Iris pigment epithelial cell (primary cell): ENCODE data around the gene STK38.
"Not testable (repeated sequence)": the region's sequence is repeated elsewhere in the genome, so short reads cannot be mapped to it uniquely, and the experiment has no call there.

Experiments
- DNase-seq: peaks from one replicate; pipeline ENCODE4 v3.0.0-alpha.2; 2011; ENCODE audit warnings: low read depth

The STK38 gene

DNA sequence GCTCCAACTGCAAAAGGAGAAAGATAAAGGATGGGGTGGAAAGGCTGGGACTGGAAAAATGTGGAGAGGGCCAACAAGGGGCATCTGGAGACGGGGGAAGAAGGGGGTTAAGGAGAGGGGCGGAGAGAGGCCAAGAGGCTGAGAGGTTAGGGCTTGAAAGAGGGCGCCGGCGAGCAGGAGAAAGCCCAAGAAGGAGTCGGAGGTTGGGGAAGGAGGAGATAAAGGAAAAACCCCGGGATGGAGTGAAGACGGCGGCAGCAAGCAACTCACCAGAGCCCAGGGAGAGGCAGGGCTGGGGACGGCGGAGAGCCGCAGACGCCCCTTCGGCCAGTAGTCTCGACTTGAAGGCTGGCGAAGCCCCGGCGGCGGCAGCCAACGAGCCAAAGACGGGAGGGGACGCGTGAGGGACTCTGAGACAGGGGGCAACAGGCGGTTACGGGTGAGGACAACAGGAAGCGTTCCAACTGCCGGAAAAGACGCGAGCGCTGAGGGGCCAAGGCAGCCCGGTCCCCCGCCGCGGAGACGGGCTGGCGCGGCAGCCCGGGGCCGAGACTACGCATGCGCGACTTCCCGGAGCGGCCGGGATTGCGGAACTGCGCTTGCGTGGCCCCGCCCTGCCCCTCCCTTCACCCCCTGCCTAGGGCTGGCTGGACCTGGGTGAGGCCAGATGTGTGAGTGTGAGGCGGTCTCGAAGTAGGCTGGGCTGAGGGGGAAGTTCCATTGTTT lies at the start of gene STK38:
STK38 (minus strand) TSS at position 560 of the 726 bp plus-strand sequence. CDS start 7,277 bp downstream, outside the sequence.
- DNase-seq: peak; percentile 81

DNA sequence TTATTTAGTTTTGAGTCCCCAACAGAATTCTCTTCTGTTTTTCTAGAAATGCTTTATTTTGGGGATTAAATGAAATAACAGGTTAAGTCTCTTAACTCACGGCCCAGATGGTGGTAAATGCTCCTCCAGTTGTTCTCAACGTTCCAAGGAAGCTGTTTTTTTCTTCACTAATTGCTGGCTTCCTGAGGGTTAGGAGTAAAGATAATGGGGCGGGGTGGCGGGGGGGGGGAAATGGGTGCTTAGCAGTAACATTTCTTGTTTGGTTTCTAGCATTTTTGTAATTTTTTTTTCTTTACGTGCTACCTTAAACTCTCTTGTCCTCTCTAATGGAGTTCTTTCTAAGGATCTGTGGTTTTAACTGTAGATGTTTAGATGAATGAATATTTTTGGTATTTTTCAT lies 49.1 kb upstream of the STK38 start:
- DNase-seq: no peak

DNA sequence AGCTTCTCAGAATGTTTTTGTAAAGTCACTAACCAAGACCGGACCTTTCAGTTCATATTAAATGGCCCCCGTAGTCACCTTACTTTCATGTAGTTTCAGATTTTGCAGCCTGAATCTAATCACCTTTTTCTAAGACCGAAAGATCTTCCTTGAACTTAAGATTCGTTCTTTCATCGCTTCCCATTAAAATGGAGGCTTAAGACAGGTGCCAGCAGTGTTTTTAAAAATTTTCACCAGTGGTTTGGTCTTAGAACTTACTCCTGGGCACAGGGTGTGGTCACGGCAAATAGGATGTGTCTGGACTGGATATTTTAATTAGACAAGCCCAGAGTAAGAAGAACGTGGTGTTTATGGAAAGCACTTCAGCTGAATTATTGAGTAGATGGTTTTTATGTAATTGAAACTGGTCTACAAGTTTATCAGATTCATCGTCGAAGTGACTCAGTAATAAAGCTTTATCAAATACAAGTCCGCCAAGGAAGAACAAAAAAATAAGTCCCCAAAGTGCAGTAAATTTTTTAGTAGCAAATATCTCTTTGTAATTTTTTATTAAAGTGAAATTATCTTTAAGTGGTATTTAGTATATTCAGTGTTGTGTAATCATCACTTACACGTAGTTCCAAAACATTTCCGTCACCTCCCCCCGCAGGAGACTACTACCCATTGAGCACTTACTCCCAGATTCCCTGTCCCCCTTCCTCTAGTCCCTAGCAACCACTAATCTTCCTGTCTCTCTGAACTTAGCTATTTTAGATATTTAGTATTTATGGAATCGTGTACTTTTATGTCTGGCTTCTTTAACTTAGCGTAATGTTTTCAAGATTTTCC lies 47.8 kb upstream of the STK38 start:
- DNase-seq: peak; percentile 65

DNA sequence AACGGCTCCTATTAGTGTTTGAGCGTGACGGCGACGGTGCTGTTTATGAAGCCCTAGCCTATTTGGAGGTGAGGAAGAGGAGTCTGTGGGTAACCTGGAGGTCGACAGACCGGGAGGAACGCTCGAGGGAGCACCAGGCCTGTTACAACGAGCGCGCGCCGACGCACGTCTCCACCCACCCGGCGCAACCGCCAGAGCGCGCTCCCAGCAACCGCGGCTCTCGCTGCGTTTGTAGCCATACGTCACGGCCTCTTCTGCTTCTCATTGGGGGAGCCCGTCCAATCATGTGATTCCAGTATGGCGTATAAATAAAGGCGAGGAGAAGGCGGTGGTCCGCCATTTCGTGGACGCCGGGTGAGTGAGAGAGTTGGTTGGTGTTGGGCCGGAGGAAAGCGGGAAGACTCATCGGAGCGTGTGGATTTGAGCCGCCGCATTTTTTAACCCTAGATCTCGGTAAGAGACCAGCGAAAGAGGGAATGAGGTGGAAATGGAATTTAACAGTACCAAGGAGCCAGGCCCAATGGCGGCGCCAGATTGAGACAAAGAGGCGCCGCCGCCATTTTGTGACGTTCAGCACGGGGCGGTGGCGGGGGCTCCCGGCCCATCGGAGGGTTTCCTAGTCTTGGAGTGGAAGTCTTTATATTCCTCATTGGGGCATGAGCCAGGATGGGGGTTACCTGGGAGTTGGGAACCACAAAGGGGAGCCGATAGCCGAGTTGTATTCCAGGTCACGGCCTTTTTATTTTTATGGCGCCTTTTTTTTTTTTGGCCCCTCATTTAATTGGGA lies 46.9 kb upstream of the STK38 start, which contains the start of gene SRSF3:
SRSF3 (plus strand) TSS at position 334 of the 787 bp plus-strand sequence. CDS start 2,401 bp downstream, outside the sequence.
- peak; percentile 99 for DNase-seq

DNA sequence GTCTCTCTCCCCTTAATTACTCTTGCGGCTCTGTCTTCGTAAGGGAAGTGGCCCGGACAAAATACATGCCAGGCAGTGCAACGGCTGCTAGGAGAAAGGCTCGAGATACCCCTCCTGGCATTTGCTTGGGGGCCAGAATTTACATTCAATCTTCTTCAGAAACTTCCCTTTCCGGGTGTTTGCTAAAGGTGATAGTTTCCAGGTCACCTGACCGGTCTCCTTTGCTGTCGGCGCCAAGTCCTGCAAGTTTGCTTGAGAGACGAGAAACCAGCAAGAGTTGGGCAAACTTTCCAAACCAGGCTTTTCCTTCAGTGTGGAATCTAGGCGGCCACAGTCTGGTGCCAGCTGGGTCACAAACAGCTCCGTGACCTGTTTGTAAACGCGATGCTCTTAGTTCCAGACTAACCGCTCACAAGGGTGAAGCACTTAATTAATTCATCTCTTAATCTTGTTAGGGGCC lies 46.3 kb upstream of the STK38 start:
- DNase-seq: no peak

DNA sequence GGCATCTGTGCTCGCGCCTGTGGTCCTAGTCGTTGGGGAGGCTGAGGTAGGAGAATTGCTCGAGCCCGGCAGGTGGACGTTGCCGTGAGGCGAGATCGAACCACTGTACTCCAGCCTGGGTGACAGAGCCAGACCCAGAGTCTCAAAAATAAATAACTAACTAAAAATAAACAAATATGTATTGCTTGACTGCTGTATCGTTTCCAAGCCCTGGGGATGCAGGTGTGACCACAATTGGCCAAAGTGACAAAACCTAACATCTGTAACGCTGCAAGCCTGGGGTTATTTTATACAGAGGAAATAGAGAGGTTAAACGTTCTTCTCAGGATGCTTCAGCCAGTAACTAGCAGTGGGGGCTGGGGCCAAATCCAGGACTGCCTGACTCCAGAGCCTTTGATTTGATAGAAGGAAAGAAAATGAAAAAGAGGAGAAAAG lies 45.0 kb upstream of the STK38 start:
- no peak for DNase-seq

DNA sequence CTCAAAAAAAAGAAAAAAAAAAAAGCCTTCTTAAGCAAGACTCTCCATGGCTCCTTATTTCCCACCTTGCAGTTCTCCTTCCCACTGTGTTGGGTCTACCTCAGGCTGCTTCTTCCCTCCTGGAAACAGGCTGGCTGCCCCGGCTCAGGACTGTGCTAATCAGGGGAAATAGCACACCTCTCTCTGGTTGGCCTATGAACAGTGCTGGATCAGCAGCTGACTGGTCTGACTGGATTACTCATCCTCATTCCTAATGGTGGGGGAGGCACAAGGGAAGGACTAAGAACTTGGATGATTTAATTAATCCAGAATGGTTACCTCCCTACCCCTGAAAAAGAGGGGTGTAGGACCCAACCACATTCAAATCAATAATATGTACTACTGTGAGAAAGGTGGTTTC lies 43.0 kb upstream of the STK38 start:
- DNase-seq: peak; percentile 89

DNA sequence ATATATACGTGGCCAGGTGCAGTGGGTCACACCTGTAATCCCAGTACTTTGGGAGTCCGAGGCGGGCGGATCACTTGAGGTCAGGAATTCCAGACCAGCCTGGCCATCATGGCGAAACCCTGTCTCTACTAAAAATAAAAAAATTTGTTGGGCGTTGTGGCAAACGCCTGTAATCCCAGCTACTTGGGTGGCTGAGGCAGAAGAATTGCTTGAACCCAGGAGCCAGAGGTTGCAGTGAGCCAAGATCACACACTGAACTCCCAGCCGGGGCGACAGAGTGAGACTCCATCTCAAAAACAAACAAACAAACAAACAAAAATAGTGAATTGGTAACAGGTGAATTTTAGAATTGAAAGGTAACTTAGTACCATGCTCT lies 41.7 kb upstream of the STK38 start:
- not testable (repeated sequence) for DNase-seq

DNA sequence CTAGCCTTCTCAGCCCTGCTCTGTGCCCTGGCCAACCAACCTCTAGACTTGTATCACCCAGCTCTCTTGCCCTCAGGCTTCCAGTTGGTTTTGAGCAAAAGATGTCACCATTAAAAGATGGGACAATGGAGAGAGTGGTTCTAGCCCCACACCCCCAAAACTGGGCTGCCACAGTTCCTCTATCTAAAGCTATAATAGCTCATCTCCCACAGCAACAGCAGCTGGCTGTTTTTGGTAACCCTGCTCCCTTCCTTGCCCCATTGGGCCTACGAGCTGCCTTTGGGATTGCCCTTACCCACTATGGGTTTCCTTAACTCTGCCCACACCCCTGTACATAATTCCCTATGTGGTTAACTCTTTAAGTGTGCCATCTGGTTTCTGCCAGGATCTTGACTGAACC lies 39.3 kb upstream of the STK38 start:
- DNase-seq: no peak

DNA sequence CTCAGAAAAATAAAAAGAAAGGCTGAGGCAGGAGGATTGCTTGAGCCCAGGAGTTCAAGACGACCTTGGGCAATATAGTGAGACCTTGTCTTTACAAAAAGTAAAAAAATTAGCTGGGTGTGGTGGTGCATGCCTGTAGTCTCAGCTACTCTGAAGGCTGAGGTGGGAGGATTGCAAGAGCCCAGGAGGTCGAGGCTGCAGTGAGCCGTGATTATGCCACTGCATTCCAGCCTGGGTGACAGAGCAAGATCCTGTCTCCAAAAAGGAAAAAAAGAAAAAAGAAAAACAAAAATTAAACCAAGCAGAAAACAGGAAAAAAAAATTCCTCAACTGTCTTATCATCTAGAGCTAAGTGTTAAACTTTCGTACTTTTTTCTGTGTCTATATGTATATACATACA lies 34.4 kb upstream of the STK38 start:
- no peak for DNase-seq

DNA sequence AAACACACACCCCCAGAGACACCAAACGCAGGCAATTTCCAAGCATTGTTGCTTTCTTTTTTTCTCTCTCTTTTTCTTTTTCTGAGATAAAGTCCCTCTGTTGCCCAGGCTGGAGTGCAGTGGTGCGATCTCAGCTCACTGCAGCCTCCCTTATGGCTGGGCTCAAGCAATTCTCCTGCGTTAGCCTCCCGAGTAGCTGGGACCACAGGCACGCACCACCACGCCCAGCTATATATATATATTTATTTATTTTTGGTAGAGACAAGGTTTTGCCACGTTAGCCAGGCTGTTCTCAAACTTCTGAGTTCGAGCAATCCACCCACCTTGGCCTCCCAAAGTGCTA lies 32.9 kb upstream of the STK38 start:
- DNase-seq: no peak

DNA sequence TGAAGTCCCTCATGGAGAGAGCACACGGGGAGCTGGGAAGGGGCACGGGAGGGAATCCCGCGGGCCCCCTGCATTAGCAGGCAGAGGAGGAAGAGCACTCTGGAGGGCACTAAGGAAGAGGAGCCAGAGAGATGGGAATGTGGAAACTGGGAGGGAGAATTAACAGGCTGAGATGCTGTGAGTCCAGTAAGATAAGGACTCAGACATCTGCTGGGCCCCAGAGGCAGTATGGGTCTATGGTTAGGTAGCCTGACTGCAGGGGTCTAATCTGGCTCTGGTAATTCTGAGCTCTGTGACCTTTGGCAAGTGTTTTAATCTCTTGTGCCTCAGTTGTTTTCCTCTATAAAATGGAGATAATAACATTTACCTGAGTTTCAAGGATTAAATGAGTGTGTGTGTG lies 31.2 kb upstream of the STK38 start:
- no peak for DNase-seq

DNA sequence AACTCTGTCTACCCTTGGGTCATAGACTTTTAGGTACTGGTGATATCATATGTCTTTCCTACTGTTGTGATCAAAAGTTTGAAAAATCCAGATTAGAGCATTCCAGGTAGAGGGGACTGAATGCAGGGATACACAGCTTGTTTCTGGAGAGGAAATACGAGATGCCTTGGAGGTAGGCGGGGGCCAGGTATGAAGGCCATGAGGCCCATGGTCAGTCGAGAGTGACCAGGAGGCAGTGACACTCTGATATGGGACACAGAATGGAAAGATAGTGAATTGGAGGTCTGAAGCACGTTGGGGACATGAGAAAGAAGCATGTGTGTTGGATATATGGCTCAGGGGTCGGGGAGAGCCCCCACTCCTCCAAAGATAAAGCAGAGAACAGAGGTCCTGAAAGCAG lies 30.8 kb upstream of the STK38 start:
- no peak for DNase-seq

DNA sequence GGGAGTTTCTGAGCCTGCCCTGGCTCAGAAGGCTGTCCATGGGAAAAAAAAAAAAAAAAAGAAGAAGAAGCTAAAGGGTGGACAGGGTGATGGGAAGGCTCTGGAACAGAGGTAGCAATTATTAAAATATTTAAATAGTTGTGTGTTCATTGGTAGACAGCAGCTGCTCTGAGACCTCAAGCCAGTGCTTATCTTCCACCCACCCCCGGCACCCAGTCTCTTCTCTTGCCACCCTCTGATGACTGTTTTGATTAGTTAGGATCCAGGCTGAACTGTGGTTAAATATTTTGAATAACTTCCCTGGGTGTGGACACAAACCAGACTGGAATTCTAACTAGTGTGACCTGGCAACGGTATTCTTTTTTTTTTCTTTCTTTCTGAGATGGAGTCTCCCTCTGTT lies 30.0 kb upstream of the STK38 start:
- peak; percentile 78 for DNase-seq

DNA sequence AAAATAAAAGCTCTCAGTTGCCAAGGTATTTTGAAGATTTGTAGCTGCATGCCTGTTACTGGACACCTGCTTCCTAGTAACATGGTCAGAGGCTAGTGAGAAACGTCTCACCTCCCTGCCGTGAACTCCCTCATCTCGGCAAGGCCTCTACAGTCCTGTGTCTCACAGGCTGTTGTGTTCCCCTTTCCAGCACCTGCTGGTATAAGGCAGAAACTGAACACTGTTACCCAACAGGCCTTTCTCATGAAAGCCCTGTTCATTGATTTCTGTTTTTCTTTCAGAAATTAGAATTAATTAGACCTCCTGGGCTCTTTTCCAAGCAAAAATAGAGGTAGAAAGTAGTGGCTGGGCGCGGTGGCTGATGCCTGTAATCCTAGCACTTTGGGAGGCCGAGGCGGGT lies 29.3 kb upstream of the STK38 start:
- DNase-seq: no peak

DNA sequence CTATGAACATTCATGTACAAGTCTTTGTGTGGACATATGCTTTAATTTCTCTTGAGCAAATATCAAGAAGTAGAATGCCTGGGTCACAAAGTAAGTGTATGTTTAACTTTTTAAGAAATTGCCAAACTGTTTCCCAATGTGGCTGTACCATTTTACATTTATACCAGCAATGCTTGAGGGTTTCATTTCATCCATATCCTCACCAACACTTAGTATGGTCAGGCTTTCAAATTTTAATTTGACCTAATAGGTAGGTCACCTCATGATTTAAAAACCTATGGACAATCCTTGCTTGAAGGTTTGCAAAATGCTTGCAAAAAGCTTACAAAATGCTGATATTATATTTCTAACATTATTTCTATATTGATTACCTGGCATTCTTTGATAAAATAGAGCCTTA lies 27.4 kb upstream of the STK38 start:
- no peak for DNase-seq

DNA sequence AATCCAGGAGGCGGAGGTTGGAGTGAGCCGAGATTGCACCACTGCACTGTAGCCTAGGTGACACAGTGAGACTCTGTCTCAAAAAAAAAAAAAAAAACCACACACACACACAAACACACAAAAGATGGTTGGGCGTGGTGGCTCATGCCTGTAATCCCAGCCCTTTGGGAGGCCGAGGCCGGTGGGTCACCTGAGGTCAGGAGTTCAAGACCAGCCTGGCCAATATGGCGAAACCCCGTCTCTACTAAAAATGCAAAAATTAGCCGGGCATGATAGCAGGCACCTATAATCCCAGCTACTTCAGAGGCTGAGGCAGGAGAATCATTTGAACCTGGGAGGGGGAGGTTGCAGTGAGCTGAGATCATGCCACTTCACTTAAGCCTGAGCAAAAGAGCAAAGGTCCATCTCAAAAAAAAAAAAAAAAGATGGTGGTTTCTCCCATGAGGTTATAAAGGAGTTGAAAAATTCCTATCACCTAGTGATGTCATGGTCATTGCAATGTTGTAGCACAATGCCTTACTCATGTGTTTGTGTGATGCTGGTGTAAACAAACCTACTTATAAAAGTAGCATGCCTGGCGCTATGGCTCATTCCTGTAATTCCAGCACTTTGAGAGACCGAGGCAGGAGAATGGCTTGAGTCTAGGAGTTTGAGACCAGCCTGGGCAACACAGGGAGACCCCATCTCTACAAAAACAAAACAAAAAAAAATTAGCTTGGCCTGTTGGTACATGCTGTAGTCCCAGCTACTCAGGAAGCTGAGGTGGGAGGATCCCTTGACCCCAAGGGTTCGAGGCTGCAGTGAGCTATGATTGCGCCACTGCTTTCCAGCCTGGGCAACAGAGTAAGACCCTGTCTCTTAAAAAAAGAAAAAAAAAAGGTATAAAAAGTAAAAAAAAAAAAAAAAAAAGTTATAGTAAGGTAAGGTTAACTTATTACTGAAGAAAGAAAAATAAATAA lies 25.4 kb upstream of the STK38 start:
- peak; percentile 78 for DNase-seq

DNA sequence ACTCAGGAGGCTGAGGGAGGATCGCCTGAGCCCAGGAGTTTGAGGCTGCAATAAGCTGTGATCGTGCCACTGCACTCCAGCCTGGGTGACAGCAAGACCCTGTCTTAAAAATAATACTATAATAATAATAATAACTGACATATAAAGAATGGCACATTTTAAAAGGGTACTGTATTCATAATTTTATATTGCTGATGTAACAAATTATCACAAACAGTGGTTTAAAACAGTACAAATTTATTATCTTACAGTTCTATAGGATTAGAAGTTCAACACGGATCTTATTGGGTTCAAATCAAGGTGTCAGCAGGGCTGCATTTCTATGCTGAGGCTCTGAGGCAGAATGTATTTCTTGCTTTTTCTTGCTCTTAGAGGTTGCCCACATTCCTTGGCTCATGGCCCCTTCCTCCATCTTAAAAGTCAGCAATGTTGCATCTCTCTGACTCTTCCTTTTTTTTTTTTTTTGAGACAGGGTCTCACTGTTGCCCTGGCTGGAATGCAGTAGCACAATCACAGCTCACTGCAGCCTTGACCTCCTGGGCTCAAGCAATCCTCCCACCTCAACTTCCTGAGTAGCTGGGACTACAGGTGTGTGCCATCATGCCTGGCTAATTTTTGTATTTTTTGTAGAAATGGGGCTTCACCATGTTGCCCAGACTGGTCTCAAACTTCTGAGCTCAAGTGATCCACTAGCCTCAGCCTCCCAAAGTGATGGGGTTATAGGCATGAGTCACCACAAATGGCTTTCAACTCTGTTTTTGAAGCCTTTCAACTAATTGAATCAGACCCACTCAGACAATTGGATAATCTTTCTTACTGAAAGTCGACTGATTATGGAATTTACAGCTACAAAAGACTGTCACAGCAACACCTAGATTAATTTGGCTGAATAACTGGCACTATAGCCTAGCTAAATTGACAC lies 24.1 kb upstream of the STK38 start:
- DNase-seq: no peak

DNA sequence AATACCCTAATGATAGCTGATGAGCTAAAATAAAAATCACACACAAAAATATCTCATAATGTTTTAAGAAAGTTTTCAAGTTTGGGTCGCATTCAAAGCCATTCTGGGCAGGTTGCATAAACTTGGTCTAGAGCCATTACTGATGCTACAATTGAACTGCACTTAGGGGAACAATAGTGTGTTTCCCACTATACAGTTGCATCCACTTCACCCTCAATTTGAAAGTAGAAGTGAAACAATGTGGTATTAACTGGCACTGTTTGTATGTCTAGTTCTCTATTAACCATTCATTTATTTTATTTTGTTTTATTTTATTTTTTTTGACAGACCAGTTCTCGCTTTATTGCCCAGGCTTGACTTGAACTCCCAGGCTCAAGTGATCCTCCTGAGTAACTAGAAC lies 23.0 kb upstream of the STK38 start:
- DNase-seq: no peak

DNA sequence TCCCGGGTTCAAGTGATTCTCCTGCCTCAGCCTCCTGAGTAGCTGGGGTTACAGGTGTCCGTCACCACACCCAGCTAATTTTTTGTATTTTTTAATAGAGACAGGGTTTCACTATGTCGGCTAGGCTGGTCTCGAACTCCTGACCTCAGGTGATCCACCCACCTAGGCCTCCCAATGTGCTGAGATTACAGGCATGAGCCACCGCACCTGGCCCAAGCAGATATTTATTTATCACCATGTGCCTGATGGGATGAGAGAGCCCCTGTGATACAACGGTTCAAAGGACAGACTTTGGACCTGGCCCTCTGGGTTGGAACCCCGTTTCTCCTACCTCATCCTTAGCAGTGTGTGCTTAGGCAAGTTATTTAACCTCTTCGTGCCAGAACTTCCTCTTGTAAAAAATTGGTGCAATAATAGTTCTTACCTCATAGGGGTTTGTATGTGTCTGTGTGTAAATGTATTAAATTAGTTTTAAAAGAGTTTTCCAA lies 19.2 kb upstream of the STK38 start:
- no peak for DNase-seq
